Ishikawa (cell line): ENCODE results near the gene CBLB.

Experiments
- CEBPB ChIP-seq: IDR thresholded peaks from 2 replicates; pipeline ENCODE4 v1.6.1; 2012
- CREB1 ChIP-seq: IDR thresholded peaks from 2 replicates; pipeline ENCODE4 v1.6.1; 2012; ENCODE audit warnings: low read depth
- EGR1 ChIP-seq: IDR thresholded peaks from 2 replicates; pipeline ENCODE4 v1.6.1; 2012
- EP300 ChIP-seq: IDR thresholded peaks from 2 replicates; pipeline ENCODE4 v1.6.1; 2012; ENCODE audit warnings: borderline replicate concordance
- FOXM1 ChIP-seq: IDR thresholded peaks from 2 replicates; pipeline ENCODE4 v1.6.1; 2012; ENCODE audit warnings: low read depth, borderline replicate concordance
- MAX ChIP-seq: IDR thresholded peaks from 2 replicates; pipeline ENCODE4 v1.6.1; 2012
- NFIC ChIP-seq: IDR thresholded peaks from 2 replicates; pipeline ENCODE4 v1.6.1; 2012
- RAD21 ChIP-seq: IDR thresholded peaks from 2 replicates; pipeline ENCODE4 v1.6.1; 2012; ENCODE audit warnings: low read depth
- REST ChIP-seq: IDR thresholded peaks from 2 replicates; pipeline ENCODE4 v1.6.1; 2012; ENCODE audit warnings: low read depth, mild to moderate bottlenecking
- TAF1 ChIP-seq: IDR thresholded peaks from 2 replicates; pipeline ENCODE4 v1.6.1; 2012; ENCODE audit warnings: low read depth, mild to moderate bottlenecking
- TCF12 ChIP-seq: IDR thresholded peaks from 2 replicates; pipeline ENCODE4 v1.6.1; 2012; ENCODE audit warnings: low read depth
- TEAD4 ChIP-seq: IDR thresholded peaks from 2 replicates; pipeline ENCODE4 v1.6.1; 2012
- USF1 ChIP-seq: IDR thresholded peaks from 2 replicates; pipeline ENCODE4 v1.6.1; 2012
- YY1 ChIP-seq: IDR thresholded peaks from 2 replicates; pipeline ENCODE4 v1.6.1; 2012; ENCODE audit warnings: low read depth
- ZBTB7A ChIP-seq: IDR thresholded peaks from 2 replicates; pipeline ENCODE4 v1.6.1; 2012; ENCODE audit warnings: low read depth

The CBLB gene

GRCh38 chr3:105793040-105793439, 75.8 kb downstream of the CBLB start:
- TF ChIP-seq MAX (no peak), YY1 (no peak), TCF12 (no peak), FOXM1 (no peak), REST (no peak), CREB1 (no peak), EGR1 (no peak), TEAD4 (no peak), CEBPB (no peak), ZBTB7A (no peak), USF1 (no peak), RAD21 (no peak), TAF1 (no peak)

GRCh38 chr3:105791919-105792786, 76.7 kb downstream of the CBLB start:
- TF ChIP-seq ZBTB7A = no peak
- TF ChIP-seq YY1 = no peak
- TF ChIP-seq EGR1 = no peak
- TF ChIP-seq RAD21 = no peak
- TF ChIP-seq NFIC = no peak
- TF ChIP-seq EP300 = no peak
- TF ChIP-seq CREB1 = no peak
- TF ChIP-seq TAF1 = no peak
- TF ChIP-seq TCF12 = no peak
- no peak for TF ChIP-seq TEAD4

GRCh38 chr3:105791131-105791530, 77.7 kb downstream of the CBLB start:
- TF ChIP-seq TCF12 = no peak
- no peak for TF ChIP-seq EGR1
- no peak for TF ChIP-seq YY1
- no peak for TF ChIP-seq EP300
- TF ChIP-seq CEBPB = no peak
- no peak for TF ChIP-seq NFIC
- TF ChIP-seq REST = no peak
- no peak for TF ChIP-seq MAX
- no peak for TF ChIP-seq ZBTB7A

- TF ChIP-seq TAF1 (no peak), RAD21 (no peak), REST (no peak)
Observed at GRCh38 chr3:105790534-105790933, 78.3 kb downstream of the CBLB start.

GRCh38 chr3:105788593-105788992, 80.2 kb downstream of the CBLB start:
- TF ChIP-seq CREB1 = no peak
- no peak for TF ChIP-seq NFIC
- no peak for TF ChIP-seq RAD21
- TF ChIP-seq EP300 = no peak
- TF ChIP-seq EGR1 = no peak
- TF ChIP-seq MAX = no peak
- TF ChIP-seq FOXM1 = no peak
